Effector memory CD8-positive, alpha-beta T cell (primary cell): ENCODE results near the gene SERPINA3.

Experiments
- ATAC-seq: fragments of 150-1000 bp; cut with Tn5 transposase; replicated peaks from 2 replicates; pipeline ENCODE4 v1.10.0; 2021; ENCODE audit warnings: mild to moderate bottlenecking, moderate library complexity
- DNase-seq, 3 experiments: peaks; one replicate each; pipeline ENCODE4 v3.0.0; 2021
- H3K27ac Mint-ChIP-seq, 2 donors: one replicate each; pipeline ENCODE4 v1.8.0; 2022; ENCODE audit warnings: mild to moderate bottlenecking in 2 of 2, mixed read lengths in 2 of 2, moderate library complexity in 2 of 2
- H3K27me3 Mint-ChIP-seq, 2 donors: one replicate each; pipeline ENCODE4 v1.8.0; 2022; ENCODE audit warnings: mixed read lengths in 2 of 2
- H3K36me3 Mint-ChIP-seq: one replicate; pipeline ENCODE4 v1.8.0; 2022; ENCODE audit warnings: mild to moderate bottlenecking, moderate library complexity, mixed read lengths; ENCODE audit not compliant: insufficient read depth
- H3K4me1 Mint-ChIP-seq, 2 donors: one replicate each; pipeline ENCODE4 v1.8.0; 2022; ENCODE audit warnings: low read depth in 2 of 2, mixed read lengths in 2 of 2
- H3K4me3 Mint-ChIP-seq, 2 donors: one replicate each; pipeline ENCODE4 v1.8.0; 2022; ENCODE audit warnings: mild to moderate bottlenecking in 2 of 2, mixed read lengths in 2 of 2, moderate library complexity in 2 of 2
- H3K9me3 Mint-ChIP-seq, 2 donors: one replicate each; pipeline ENCODE4 v1.8.0; 2022; ENCODE audit warnings: mixed read lengths in 2 of 2

The SERPINA3 gene

DNA sequence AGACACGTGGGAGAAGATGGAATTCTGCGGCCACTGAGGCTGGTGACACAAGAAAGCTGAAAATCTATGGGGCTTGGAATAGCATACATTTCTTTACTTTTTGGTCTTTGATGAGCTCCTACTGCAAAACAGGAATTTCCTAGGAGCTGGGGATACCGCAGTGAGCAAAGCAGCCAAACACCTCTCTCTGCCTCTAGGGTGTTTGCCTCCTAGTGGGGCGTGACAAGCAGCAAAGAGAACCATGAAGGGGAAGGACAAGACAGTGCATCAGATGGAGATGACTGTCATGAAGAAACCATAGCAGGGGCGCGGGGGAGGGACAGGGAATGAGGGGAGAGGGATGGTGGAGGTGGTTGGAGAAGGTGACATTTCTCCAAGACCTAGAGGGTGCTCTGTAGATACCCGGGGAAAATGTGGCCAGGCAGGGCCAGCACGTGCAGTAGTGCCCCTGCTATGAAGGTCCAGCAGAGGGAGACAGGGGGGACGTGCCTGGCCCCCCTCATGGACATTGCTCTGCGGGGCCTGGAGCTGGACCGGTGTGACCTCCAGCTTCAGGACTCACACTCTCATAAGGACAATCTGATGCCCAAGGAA lies 58.6 kb downstream of the SERPINA3 start:
- no peak for DNase-seq
- no peak for ATAC-seq
- no peak overlapping the region for H3K27ac Mint-ChIP-seq
- no peaks in the 10 kb centered on the region for H3K9me3 Mint-ChIP-seq
- H3K4me1 Mint-ChIP-seq = no peaks in the 10 kb centered on the region
- peaks cover 23 to 33% of the 10 kb centered on the region in 2 donors for H3K27me3 Mint-ChIP-seq
- H3K36me3 Mint-ChIP-seq = no peaks in the 10 kb centered on the region
- H3K4me3 Mint-ChIP-seq = no peak overlapping the region

DNA sequence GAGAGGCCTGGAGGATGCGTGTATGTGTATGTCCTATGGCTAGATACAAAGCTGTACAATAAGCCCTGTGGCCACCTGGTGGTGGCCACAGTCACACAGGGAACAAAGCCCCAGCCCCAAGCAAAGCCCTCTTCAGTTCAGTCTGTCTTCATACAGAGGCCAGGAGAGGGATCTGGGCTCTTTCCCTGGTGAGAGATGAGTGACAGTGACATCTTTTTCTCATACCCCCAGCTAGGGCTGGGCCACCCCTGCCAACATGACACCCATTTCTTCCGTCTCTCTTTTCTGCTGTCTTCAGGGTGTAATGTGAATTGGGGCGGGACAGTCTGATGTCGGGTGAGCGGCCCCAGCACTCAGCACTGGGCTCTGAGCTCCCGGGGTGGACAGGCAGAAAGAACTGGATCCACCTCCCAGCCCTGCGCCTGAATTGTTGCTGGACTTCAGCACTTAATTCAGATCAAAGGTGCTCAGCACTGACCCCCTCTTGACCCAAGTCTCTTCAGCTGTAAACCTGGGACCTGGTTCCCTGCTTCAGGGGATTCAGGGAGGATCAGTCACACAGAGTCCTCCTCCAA lies 59.8 kb downstream of the SERPINA3 start:
- Mint-ChIP-seq H3K27me3 (peaks cover 32 to 43% of the 10 kb centered on the region in 2 donors), H3K4me1 (no peaks in the 10 kb centered on the region), H3K9me3 (no peaks in the 10 kb centered on the region), H3K36me3 (no peaks in the 10 kb centered on the region), H3K27ac (no peak overlapping the region), H3K4me3 (no peak overlapping the region)
- ATAC-seq (no peak), DNase-seq (no peak)

DNA sequence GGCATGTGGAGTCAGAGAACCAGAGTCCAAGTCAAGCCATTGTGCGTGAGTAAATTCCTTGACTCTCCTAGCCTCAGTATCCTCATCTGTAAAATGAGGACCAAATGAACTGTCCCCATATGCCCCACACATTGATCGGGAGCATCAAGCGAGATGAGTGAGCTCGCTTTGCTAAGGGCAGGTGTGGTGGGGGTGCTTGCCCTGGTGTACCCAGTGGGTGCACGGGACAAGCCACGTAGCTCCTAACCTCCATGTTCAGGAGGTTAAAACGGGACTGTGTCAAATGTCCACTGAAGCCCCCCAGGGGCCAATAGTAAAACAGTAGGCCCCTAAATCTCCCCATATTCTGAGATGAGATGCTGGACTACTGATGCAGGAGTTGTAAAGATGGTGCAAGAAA lies 60.9 kb downstream of the SERPINA3 start:
- Mint-ChIP-seq H3K9me3 (no peaks in the 10 kb centered on the region), H3K27me3 (peaks cover 40 to 48% of the 10 kb centered on the region in 2 donors), H3K4me3 (no peak overlapping the region), H3K36me3 (no peaks in the 10 kb centered on the region), H3K27ac (no peak overlapping the region), H3K4me1 (no peaks in the 10 kb centered on the region)
- no peak for ATAC-seq
- DNase-seq = no peak
